Stimulated activated CD4-positive, alpha-beta T cell treated with anti-CD3 and anti-CD28 coated beads, Interleukin-4, amount 100 ng/mL, for 24 hours (primary cell): ENCODE results near the gene PARD3.
"Not testable (repeated sequence)": the region's sequence is repeated elsewhere in the genome, so short reads cannot be mapped to it uniquely, and the experiment has no call there.

Experiments
- DNase-seq: peaks from one replicate; pipeline ENCODE4 v3.0.0-alpha.2; 2020

Gene PARD3

GRCh38 chr10:34762603-34763299 is 52.3 kb downstream of the PARD3 start:
- no peak for DNase-seq

DNA sequence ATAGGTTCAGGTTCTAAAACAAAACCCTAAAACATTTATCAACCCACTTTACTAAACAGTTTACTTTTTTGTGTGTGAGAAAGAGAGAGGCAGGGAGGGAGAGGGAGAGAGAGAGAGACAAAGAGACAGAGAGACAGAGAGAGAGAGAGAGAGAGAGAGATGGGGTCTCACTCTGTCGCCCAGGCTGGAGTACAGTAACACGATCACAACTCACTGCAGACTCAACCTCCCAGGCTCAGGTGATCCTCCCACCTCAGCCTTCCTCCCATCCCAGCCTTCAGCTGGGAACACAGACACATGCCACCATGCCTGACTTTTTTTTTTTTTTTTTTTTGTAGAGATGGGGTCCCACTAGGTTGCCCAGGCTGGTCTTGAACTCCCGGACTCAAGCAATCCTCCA is 52.9 kb downstream of the PARD3 start:
- DNase-seq: no peak

- no peak for DNase-seq
These were observed 53.6 kb downstream of the PARD3 start for GRCh38 chr10:34761453-34761852.

GRCh38 chr10:34760606-34761005 is 54.5 kb downstream of the PARD3 start:
- DNase-seq: no peak

DNA sequence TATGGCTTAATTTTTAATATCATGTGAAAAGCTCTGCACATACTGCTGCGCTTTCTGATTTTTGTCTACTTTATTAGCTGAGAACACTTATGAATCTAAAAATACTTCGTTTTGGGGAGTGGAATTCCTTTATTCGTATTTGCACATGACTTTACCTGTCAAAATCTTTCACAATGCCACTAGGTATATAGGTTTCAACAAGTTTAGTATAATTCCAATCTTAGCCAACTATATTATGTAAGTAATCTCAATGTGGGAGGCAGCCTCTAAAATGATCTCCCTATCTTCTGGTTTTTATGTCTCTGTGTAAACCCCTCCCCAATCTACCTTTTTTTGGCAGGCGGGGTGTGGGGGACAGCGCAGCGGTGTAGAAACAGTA is 55.3 kb downstream of the PARD3 start:
- no peak for DNase-seq

DNA sequence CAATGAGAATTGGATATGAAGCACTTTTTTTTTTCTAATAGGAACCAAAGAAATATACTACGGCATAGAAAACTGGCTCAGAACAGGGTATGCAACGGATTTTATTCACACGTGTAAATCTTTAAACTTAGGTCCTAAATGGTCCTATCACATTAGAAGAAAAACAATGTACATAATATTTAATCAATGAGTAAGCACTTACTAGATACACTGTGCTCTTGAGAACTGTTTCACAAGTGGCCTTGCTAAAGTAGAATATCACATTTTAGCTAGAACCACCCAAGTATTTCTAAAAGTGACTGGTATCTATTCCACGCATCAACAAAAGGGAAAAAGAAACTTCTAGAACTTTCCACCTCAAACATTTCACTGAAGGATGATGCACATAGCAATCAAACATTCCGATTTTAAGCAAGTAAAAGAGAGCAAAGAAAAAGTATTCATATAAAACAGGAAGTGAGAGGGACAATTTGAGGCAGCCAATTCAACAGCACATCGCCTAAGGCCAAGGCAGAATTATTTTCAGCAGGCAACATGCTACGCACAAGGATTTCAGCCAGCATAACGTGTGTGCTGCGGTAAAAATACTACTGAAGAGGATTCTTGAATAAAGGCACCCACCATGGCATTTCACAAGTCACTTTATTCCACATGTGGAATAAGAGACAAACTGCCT is 55.8 kb downstream of the PARD3 start:
- DNase-seq: no peak

GRCh38 chr10:34758447-34758996 is 56.6 kb downstream of the PARD3 start:
- no peak for DNase-seq

GRCh38 chr10:34757933-34758332 is 57.2 kb downstream of the PARD3 start:
- DNase-seq: no peak

DNA sequence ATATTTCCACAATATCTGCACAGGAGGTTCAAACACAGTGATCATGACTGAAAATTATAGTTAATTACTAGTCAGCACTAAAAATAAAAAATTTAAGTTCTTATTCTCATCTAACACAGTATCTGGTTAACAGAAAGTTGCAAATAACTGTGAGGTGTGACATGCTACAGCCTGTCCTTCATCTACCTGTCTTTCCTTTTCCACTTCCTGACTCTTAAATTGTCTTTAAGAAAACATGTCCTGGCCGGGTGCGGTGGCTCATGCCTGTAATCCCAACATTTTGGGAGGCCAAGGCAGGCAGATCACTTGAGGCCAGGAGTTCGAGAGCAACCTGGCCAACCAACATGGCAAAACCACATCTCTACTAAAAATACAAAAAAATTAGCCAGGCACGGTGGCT is 57.9 kb downstream of the PARD3 start:
- DNase-seq: not testable (repeated sequence)

- DNase-seq: no peak
These were observed 58.5 kb downstream of the PARD3 start for GRCh38 chr10:34756584-34756983.

- no peak for DNase-seq
These were observed 61.9 kb downstream of the PARD3 start for GRCh38 chr10:34753014-34753757.

DNA sequence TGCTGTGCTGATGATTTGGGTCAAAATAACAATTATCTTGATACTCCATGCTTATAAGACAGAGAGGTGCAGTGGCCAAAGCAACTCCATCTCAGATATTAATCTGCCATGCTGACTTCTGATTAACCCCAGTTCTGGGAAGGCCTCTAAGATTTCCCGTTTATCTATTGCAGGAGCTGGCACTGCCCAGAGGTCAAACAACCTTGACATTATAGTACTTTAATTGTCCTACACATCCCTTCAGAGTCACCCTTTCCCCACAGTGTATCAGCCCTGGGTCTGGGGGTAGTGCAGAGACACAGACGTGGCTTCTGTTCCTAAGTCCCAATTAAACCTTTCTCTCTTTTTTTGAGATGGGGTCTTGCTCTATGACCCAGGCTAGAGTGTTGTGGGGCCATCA is 63.8 kb downstream of the PARD3 start:
- DNase-seq: no peak

DNA sequence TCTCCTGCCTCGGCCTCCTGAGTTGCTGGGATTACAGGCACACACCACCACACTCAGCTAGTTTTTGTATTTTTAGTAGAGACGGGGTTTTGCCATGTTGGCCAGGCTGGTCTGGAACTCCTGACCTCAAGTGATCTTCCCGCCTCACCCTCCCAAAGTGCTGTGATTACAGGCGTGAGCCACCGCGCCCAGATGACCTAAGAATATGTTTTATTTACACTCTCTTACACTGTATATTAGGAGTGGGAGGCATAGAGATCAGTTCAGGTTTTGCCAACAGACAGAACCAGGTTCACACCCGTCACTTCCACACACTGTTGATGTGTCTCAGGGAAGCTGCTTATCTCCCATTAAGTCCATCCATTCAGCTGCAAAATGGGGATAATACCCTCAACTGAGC is 64.3 kb downstream of the PARD3 start:
- not testable (repeated sequence) for DNase-seq

GRCh38 chr10:34748767-34749166 is 66.3 kb downstream of the PARD3 start:
- no peak for DNase-seq

DNA sequence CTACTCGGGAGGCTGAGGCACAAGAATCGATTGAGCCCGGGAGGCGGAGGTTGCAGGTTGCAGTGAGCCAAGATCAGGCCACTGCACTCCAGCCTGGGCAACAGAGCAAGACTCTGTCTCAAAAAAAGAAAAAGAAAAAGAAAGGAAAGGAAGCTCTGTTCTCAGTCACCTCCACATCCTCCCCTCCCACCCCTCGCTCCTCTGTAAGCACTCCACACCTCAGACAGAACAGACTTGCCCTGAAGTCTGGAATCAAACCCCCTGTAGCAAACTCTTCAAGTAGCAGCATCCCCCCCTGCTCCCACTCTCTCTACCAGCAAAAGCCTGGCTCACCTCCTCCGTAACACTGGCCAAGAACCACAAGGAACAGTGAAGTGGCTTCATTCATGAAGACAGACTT is 66.7 kb downstream of the PARD3 start:
- DNase-seq: no peak

DNA sequence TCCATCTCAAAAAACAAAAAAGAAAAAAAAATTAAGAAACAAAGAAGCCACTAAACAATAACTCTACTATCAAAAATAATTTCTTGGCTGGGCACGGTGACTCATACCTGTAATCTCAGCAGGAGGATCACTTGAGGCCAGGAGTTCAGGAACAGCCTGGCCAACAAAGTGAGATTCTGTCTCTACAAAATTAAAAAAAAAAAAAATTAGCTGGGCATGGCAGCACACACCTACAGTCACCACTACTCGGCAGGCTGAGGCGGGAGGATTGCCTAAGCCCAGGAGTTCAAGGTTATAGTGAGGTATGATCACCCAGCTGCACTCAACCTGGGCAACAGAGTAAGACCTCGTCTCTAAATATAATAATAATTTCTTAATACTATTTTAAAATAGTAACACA is 69.0 kb downstream of the PARD3 start:
- DNase-seq: no peak

GRCh38 chr10:34745244-34745643 is 69.9 kb downstream of the PARD3 start:
- no peak for DNase-seq

GRCh38 chr10:34744590-34744989 is 70.5 kb downstream of the PARD3 start:
- DNase-seq: no peak

DNA sequence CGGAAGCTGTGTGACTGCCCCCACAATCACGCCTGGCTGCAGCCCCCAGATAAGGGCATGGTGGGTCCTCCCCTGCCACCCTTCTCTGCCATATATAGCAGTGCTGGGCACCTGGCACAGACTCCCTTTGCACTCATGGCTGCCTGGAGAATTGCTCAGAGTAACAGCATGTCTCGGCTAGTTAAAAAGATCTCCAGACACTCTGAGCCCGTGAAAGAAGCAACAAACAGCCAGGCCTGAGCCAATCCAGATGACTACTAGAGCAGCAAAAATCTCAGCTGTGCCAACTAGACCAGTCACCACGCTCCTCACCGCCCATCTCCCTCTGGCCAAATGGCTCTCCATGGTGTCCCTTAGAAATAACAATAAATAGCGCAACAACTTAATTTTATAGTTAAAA is 71.3 kb downstream of the PARD3 start:
- DNase-seq: no peak

DNA sequence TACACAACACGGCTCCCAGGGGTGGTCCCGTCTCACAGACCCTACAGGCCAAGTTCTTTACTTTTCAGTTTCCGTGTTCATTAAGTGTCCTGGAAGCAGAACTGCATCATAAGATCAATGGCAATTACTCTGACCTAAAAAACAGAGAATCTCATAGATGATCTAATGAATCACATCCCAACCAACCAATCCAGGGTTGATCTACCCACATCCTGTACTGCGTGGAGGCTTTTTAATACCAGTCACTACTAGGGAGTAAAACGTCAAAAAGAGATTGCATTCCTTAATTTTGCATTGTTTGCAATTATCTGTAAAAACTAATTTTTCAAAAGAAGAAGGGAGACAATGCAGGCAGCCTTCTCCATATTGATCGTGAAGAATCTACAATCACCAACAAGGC is 72.6 kb downstream of the PARD3 start:
- DNase-seq: no peak

DNA sequence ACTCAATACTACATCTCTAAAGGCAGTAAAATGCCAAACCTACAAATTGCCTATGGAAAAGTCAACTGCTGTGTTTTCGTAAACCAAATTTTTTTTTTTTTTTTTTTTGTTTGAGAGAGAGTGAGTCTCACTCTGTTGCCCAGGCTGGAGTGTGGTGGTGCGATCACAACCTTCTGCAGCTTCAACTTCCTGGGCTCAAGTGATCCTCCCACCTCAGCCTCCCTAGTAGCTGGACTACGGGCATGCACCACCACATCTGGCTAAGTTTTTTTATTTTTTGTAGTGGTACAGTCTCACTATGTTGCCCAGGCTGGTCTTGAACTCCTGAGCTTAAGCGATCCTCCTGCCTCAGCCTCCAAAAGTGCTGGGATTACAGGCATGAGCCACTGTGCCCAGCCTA is 74.0 kb downstream of the PARD3 start:
- not testable (repeated sequence) for DNase-seq

DNA sequence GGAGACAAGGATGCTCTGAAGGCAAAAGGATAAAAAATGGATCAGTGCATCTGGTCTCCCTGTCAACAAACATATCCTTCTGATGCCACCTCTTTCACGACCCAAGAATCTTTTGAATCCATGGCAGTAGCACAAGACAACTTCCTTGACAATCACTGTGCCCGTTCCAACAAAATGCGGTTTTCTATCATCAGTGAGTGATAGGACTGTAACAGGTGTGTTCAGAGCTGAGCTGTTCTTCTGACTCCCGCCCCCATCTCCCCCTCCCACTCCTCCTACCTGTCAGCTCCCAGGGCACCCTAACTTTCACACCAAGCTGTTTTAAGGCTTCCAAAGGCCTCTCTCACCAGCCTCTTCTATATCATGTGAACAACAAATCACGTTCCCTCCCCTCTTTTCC is 74.8 kb downstream of the PARD3 start:
- no peak for DNase-seq

DNA sequence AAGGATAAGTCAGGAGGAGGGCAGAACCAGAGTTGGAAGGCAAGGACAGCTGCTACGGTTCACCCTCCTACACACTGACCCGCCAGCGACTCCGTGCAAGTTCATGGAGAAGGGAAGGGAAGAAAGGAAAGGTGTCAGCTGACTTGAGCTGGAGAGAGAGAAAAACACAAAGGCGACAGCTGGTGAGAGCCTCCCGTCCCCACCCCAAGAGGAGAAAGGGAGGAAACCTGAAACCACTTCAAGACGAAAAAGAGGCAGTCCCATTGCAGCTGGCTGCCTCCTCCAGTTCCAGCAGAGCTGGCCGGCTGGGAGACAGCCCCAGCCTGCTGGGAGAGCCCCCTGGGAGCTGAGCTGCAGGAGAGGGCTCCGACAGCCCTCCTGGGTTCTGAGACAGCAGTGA is 75.2 kb downstream of the PARD3 start:
- DNase-seq: no peak

GRCh38 chr10:34737772-34738169 is 77.3 kb downstream of the PARD3 start:
- DNase-seq: no peak
